ENCODE measurements around the gene PFDN2.

- TF ChIP-seq CTCF (conservative IDR thresholded peaks at IDR 0.05) (no peak), ZFX (IDR thresholded peaks at IDR 0.05) (no peak)
Measured at GRCh38 chr1:161121042-161121650, 3.3 kb upstream of the PFDN2 start.

All from C4-2B (cell line).